SH-SY5Y (cell line): Measurements from ENCODE around the gene LRRC8C.

Source experiments
- GATA2 ChIP-seq: IDR thresholded peaks from 2 replicates; pipeline ENCODE4 v1.6.1; 2011; ENCODE audit warnings: mild to moderate bottlenecking, low read depth, low read length
- GATA3 ChIP-seq: IDR thresholded peaks from 2 replicates; pipeline ENCODE4 v1.6.1; 2011; ENCODE audit warnings: low read depth, mild to moderate bottlenecking, low read length, moderate library complexity

DNA sequence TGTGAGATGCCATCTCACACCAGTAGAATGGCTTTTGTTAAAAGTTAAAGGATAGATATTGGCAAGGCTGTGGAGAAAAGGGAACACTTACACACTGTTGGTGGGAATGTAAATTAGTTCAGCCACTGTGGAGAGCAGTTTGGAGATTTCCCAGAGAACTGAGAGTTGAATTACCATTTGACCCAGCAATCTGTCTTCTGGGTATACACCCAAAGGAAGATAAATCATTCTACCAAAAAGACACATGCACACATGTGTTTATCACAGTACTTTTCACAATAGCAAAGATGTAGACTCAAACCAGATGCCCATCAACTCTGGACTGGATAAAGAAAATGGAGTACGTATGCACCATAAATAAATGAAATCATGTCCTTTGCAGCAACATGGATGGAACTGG is 99.3 kb downstream of the LRRC8C start:
- TF ChIP-seq GATA2 (no peak), GATA3 (no peak)
